ENCODE results near the gene PGM5. TPM values are rescaled to one million over a fixed set of nuclear protein-coding genes. Genes with fewer than 3 reads are reported as not detected.

The PGM5 gene
- total RNA-seq, 1 donor from 2014 or later, result under 0.01 TPM

GRCh38 chr9:68552700-68553476 lies 196.5 kb downstream of the PGM5 start:
- TF ChIP-seq CTCF (IDR thresholded peaks at IDR 0.05; ENCODE audit: insufficient read depth, low read length, severe bottlenecking), result no peak
- Histone ChIP-seq H3K4me3 (ENCODE audit: low read depth, low read length) (no peak overlapping the region), H3K36me3 (ENCODE audit: control insufficient read depth, insufficient read depth, low read length) (no peaks in the 10 kb centered on the region), H3K27me3 (ENCODE audit: control insufficient read depth, insufficient read depth, low read length) (no peaks in the 10 kb centered on the region)
- FAIRE-seq, result no peak
- peak; percentile 50 for DNase-seq (ENCODE audit: low read depth)

GRCh38 chr9:68555437-68556150 lies 199.2 kb downstream of the PGM5 start:
- DNase-seq (ENCODE audit: low read depth), result no peak
- Histone ChIP-seq H3K27me3 (ENCODE audit: control insufficient read depth, insufficient read depth, low read length) (no peaks in the 10 kb centered on the region), H3K36me3 (ENCODE audit: control insufficient read depth, insufficient read depth, low read length) (no peaks in the 10 kb centered on the region), H3K4me3 (ENCODE audit: low read depth, low read length) (no peak overlapping the region)
- FAIRE-seq, result no peak
- no peak for TF ChIP-seq CTCF (IDR thresholded peaks at IDR 0.05; ENCODE audit: insufficient read depth, low read length, severe bottlenecking)

GRCh38 chr9:68558545-68558944 lies 202.1 kb downstream of the PGM5 start:
- Histone ChIP-seq H3K36me3 (ENCODE audit: control insufficient read depth, insufficient read depth, low read length) (no peaks in the 10 kb centered on the region), H3K27me3 (ENCODE audit: control insufficient read depth, insufficient read depth, low read length) (no peaks in the 10 kb centered on the region), H3K4me3 (ENCODE audit: low read depth, low read length) (no peak overlapping the region)
- FAIRE-seq (no peak), DNase-seq (ENCODE audit: low read depth) (no peak)
- no peak for TF ChIP-seq CTCF (IDR thresholded peaks at IDR 0.05; ENCODE audit: insufficient read depth, low read length, severe bottlenecking)

- no peaks in the 10 kb centered on the region for H3K36me3 ChIP-seq (ENCODE audit: control insufficient read depth, insufficient read depth, low read length)
- TF ChIP-seq CTCF (IDR thresholded peaks at IDR 0.05; ENCODE audit: insufficient read depth, low read length, severe bottlenecking), result peak; percentile 20
- FAIRE-seq (no peak), DNase-seq (ENCODE audit: low read depth) (no peak)
- H3K4me3 ChIP-seq (ENCODE audit: low read depth, low read length), result no peak overlapping the region
- no peaks in the 10 kb centered on the region for H3K27me3 ChIP-seq (ENCODE audit: control insufficient read depth, insufficient read depth, low read length)
Observed at GRCh38 chr9:68560071-68560844, 203.8 kb downstream of the PGM5 start.

- Histone ChIP-seq H3K36me3 (ENCODE audit: control insufficient read depth, insufficient read depth, low read length) (no peaks in the 10 kb centered on the region), H3K27me3 (ENCODE audit: control insufficient read depth, insufficient read depth, low read length) (no peaks in the 10 kb centered on the region), H3K4me3 (ENCODE audit: low read depth, low read length) (no peak overlapping the region)
- DNase-seq (ENCODE audit: low read depth) (no peak), FAIRE-seq (no peak)
- no peak for TF ChIP-seq CTCF (IDR thresholded peaks at IDR 0.05; ENCODE audit: insufficient read depth, low read length, severe bottlenecking)
Observed at GRCh38 chr9:68562461-68562860, 206.1 kb downstream of the PGM5 start.
